Measurements from ENCODE around the gene DNASE1. TPM values are rescaled to one million over a fixed set of nuclear protein-coding genes. Genes with fewer than 3 reads are reported as not detected.

Gene DNASE1
- total RNA-seq, 1 donor from 2014 or later, result 7.9 TPM

DNA sequence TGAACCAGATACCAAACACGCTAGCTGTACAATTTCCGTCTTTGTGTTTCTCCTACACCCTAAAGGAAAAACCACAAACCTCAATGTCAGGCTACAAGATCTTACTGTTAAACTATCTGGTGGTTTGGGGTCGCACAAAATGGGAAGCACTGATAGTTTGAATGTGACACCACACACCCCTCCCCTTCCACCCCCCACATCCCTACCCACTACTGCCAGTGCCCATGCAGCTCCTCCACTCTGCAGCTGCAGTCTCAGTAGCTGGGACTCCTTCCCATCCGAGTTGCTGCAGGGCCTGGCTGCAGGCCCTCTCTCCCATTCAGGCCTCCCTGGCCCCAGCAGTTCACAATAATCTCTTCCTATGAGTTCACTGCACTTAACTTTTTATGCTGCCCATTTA is 44.5 kb downstream of the DNASE1 start:
- peak; percentile 20 for ATAC-seq

DNA sequence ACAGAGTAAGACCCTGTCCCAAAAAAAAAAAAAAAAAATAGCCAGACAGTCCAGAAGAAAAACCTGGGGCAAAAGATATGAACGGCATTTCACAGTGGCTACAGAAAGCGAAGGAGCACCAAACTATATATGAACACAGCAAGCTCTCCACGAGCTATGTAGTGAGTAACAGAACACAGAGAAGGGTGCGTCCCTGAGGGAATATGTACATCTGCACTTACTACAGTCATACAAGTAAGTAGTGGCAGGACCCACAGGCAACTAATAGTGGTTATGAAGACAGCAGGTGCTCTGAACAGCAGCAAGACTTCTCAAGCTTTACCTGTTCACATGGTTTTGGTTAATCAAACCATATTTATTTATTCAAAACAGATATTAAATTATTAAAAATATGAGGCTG is 47.0 kb downstream of the DNASE1 start:
- ATAC-seq, result no peak

DNA sequence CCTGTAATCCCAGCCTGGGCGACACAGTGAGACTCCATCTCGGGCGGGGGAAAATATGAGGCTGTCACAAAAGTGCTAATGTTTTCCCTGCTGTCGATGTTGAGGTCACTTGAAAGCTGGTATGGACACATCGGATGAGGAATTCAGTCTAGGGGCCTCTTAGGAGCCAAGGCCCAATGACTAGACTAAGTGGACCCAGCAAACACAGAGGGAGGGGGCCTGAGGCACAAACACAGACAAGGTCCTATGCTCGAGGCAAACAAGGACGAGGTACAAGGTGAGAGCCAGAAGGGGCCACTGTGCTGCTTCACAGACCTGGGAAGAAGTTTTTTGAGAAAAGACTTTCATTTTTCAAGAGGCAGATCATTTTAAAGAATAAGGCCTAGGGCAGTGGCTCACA is 47.6 kb downstream of the DNASE1 start:
- ATAC-seq, result no peak

DNA sequence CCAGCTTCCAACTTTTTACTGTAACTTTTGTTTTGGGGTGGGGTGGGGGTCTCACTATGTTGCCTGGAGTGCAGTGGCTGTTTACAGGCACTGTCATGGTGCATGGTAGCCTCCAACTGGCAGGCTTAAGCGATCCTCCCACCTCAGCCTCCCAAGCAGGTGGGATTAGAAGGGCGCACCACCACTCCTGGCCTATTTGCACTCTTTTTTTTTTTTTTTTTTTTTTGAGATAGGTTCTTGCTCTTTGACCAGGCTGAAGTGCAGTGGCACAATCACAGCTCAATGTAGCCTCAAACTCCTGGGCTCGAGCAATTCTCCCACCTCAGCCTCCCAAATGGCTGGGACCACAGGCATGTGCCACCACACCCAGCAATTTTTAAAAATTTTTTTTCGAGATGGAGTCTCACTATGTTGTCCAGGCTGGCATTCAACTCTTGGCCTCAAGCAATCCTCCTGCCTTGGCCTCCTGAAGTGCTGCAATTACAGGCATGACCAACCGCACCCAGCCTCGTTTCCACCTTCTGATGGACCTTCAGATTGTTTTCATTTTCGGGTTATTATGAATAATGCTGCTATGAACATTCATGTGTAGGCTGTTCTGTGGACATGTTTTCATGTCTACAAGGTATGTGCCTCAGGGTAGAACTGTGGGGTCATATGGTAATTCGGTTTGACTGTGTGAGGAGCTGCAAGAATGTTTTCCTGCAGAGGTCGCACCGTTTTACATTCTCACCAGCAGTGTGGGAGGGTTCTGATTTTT is 51.9 kb downstream of the DNASE1 start:
- ATAC-seq, result no peak

Other genes starting within 250 kb of the DNASE1 start
- gene ZNF597, start 211.2 kb upstream of the DNASE1 start, total RNA-seq, result 1.00 TPM
- 24.5 TPM for gene NAA60, start 211.0 kb upstream of the DNASE1 start, total RNA-seq
- not detected for gene C16orf90, start 159.2 kb upstream of the DNASE1 start, total RNA-seq
- gene CLUAP1, start 153.7 kb upstream of the DNASE1 start, total RNA-seq, result 8.0 TPM
- gene NLRC3, start 77.3 kb upstream of the DNASE1 start, total RNA-seq, result 0.48 TPM
- gene SLX4, start 43.1 kb upstream of the DNASE1 start, total RNA-seq, result 4.0 TPM
- gene TRAP1, start 62.8 kb downstream of the DNASE1 start, total RNA-seq, result 131 TPM
- 28.1 TPM for gene CREBBP, start 226.0 kb downstream of the DNASE1 start, total RNA-seq

Data from esophagus mucosa (tissue), 1 donor.